Measurements from ENCODE around the gene EPHB2. TPM values are rescaled to one million over a fixed set of nuclear protein-coding genes. Genes with fewer than 3 reads are reported as not detected.

The EPHB2 gene
- total RNA-seq, 1 donor from 2014 or later: 6.0 TPM

DNA sequence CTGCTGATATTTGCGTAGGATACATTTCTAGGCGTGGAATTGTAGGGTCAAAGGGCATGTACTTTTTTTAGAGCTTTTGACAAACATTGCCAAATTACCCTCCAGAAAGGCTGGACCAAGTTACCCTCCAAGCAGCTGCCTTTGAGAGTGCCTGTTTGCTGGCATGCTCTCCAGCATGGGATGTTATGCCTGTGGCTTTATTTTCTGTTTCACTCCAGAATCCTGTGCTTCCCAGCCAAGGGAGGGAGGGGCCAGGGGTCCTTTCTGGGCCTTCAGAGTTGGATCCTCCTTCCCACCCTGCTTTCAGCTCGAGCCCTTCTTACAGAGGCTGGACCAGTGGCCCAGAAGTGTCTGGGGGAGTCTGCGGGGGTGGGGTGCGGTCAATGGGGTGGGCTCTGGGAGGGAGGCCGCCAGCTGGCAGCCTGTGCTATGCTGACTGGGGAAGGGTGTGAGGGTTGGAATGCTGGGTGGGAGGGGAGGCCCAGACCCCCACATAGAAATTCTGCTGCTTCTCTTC lies 81.2 kb downstream of the EPHB2 start:
- ATAC-seq (no peak), DNase-seq (no peak)
- H3K27ac ChIP-seq: no peak overlapping the region
- no peaks in the 10 kb centered on the region for H3K36me3 ChIP-seq
- no peak for TF ChIP-seq CTCF (IDR thresholded peaks at IDR 0.05)
- H3K4me1 ChIP-seq: peaks cover 6% of the 10 kb centered on the region
- H3K9me3 ChIP-seq: no peaks in the 10 kb centered on the region
- no peak overlapping the region for H3K4me3 ChIP-seq
- intact Hi-C loops (cut with DNase I): no loop called here
- H3K27me3 ChIP-seq: no peaks in the 10 kb centered on the region

DNA sequence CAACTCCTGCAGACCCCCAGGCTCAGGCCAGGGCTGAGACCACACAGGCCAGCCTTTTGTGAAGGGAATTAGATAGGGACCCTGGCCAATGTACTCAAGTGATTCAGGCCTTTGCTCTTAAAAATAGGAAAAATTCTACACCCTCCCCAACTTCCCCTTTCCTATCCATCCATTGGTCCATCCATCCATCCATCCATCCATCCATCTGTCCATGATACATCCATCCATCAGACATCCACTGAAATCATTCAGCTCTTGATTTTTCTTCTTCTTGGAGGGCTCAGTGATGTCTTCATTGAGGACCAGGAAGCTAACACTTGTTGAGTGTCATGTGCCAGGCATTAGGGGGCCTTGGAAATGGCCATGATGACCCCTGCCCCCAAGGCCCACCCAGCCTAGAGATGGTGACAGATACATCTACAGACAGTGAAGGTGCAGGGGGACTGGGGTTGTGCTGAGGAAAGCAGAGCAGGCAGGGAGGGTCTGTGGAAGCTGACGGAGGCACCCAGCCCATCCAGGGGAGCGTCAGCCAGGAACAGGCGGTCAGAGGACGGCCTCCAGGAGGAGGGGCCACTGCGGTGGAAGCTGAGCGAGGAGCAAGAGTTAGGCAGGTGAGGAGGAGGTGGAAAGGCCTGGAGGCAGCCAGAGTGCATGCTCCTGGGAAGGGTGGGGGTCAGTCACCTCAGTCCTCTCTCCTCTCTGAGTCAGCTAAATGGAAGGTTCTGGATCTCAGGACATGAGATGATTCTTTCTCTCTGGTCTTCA lies 81.9 kb downstream of the EPHB2 start:
- ATAC-seq (no peak), DNase-seq (no peak)
- H3K4me3 ChIP-seq: no peak overlapping the region
- no peaks in the 10 kb centered on the region for H3K27me3 ChIP-seq
- intact Hi-C loops (cut with DNase I): no loop called here
- H3K4me1 ChIP-seq: peaks cover 6% of the 10 kb centered on the region
- no peaks in the 10 kb centered on the region for H3K9me3 ChIP-seq
- H3K36me3 ChIP-seq: no peaks in the 10 kb centered on the region
- H3K27ac ChIP-seq: no peak overlapping the region
- no peak for TF ChIP-seq CTCF (IDR thresholded peaks at IDR 0.05)

GRCh38 chr1:22793647-22794046 lies 83.0 kb downstream of the EPHB2 start:
- Histone ChIP-seq H3K27me3 (no peaks in the 10 kb centered on the region), H3K4me3 (no peak overlapping the region), H3K9me3 (no peaks in the 10 kb centered on the region), H3K4me1 (peaks cover 6% of the 10 kb centered on the region), H3K27ac (no peak overlapping the region), H3K36me3 (no peaks in the 10 kb centered on the region)
- no peak for TF ChIP-seq CTCF (IDR thresholded peaks at IDR 0.05)
- intact Hi-C loops (cut with DNase I): no loop called here
- DNase-seq: no peak
- ATAC-seq: no peak

DNA sequence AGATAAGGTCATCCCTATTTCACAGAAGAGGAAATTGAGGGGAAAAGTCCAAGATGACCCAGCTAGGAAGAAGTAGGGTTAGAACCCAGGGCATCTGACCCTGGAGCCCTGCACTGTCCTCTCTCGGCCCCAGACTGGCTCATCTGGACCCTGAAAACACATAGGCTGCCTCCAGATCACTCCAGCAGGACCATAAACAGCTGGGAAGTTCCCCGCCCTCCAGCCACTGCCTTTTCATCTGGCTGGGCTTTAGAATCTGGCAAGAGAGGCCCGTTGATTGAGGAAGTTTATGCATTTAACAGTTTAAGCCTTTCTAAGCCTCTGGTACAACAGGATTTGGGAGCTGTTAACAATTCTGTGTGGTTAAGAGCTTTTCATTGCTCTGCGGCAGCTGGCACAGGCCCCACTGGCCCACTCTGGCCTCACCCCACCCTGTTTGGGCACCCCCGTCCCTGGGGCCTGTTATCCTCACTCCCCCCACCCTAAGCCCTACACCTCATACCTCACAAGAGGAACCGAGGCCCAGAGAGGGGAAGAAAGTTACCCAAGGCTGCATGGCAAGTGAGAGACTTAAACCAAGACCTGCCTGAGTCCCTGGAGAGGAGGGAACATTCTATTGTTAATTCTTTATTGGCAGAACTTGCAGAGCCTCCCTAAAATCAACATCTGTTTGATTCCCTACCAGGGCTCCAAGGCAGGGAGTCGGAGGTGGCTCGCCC lies 84.2 kb downstream of the EPHB2 start:
- Histone ChIP-seq H3K27ac (no peak overlapping the region), H3K4me3 (no peak overlapping the region), H3K9me3 (no peaks in the 10 kb centered on the region), H3K4me1 (peaks cover 6% of the 10 kb centered on the region), H3K36me3 (no peaks in the 10 kb centered on the region), H3K27me3 (no peaks in the 10 kb centered on the region)
- intact Hi-C loops (cut with DNase I): no loop called here
- ATAC-seq: no peak
- TF ChIP-seq CTCF (IDR thresholded peaks at IDR 0.05): no peak
- DNase-seq: no peak

DNA sequence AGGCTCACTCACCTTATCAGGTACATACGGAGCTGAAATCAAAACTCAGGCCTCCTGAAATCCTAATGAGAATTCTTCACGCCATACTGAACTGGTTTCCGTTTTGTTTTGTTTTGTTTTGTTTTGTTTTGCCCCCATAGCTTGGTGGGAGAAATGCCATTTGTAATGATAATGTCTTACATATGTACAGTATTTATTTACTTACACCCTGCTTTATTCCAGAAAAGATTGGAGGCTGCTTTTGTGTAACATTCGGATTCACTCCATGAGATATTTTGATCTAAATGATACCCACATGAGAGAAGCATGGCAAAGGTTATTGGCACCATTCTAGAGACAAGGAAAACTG lies 84.7 kb downstream of the EPHB2 start:
- TF ChIP-seq CTCF (IDR thresholded peaks at IDR 0.05): no peak
- Histone ChIP-seq H3K27ac (no peak overlapping the region), H3K4me1 (peaks cover 6% of the 10 kb centered on the region), H3K9me3 (no peaks in the 10 kb centered on the region), H3K27me3 (no peaks in the 10 kb centered on the region), H3K36me3 (no peaks in the 10 kb centered on the region), H3K4me3 (no peak overlapping the region)
- DNase-seq (no peak), ATAC-seq (no peak)
- intact Hi-C loops (cut with DNase I): no loop called here

Measured in upper lobe of right lung (tissue), 1 donor.